GM12878 (cell line): ENCODE data around the gene PTPRN2.

ENCODE experiments used
- BCLAF1 ChIP-seq: fragments of 450-650 bp; IDR thresholded peaks from 2 replicates; pipeline ENCODE4 v1.6.1; 2017; ENCODE audit warnings: antibody characterized with exemption, mild to moderate bottlenecking, moderate library complexity
- EED ChIP-seq: sonication (generic); IDR thresholded peaks from 2 replicates; pipeline ENCODE4 v1.6.1; 2016; ENCODE audit warnings: antibody characterized with exemption, low read depth
- EGR1 ChIP-seq, 2 experiments: IDR thresholded peaks; 1 replicate in 1 of 2; 2 replicates in 1 of 2; pipeline ENCODE4 v1.6.1; 2011 to 2012; ENCODE audit warnings: low read depth in 2 of 2, low read length in 2 of 2, borderline replicate concordance in 1 of 2, mild to moderate bottlenecking in 1 of 2, moderate library complexity in 1 of 2
- EZH2 ChIP-seq: IDR thresholded peaks from 2 replicates; pipeline ENCODE4 v1.6.1; 2012; ENCODE audit warnings: low read depth, mild to moderate bottlenecking, control low read depth, inconsistent platforms, low read length, borderline replicate concordance; ENCODE audit not compliant: control insufficient read depth
- SP1 ChIP-seq: IDR thresholded peaks from one replicate; pipeline ENCODE4 v1.6.1; 2011; ENCODE audit warnings: low read depth, low read length
- TAF1 ChIP-seq: IDR thresholded peaks from 2 replicates; pipeline ENCODE4 v1.6.1; 2011; ENCODE audit warnings: mild to moderate bottlenecking, low read depth, low read length, borderline replicate concordance
- USF2 ChIP-seq: IDR thresholded peaks from 2 replicates; pipeline ENCODE4 v1.6.1; 2011; ENCODE audit warnings: low read depth, low read length, improper control_type of control experiment, borderline replicate concordance

DNA sequence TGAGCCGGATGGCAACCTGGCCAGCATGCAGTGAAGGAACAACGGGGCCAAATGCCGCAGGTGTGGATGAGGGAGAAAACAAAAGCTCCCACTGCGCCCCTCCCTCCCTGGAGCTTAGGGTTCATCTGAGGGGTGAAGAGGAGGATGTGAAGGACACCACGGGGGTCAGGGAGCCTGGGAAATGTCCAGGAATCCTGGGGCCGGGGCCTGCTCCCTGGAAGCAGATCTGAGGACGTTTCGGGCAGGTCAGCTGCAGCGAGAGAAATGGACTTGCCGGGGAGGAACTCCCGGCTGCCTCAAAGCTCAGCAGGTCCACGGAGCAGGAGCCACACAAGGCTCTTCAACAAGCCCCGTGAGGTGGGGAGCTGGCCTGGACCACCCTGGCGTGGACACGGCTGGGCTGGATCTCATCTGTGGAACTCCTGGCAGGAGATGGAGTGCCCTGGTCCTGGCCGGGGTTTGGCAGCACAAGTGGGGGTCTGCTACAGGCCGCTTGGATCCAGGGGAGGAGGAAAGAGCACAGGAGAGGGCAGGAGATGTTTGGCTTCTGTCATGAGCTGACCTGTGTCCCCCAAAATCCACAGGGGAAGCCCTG is 585.0 kb downstream of the PTPRN2 start:
- TF ChIP-seq BCLAF1 (no peak), SP1 (no peak), EZH2 (no peak), TAF1 (no peak), USF2 (no peak), EED (no peak), EGR1 (IDR thresholded peaks at IDR 0.05; ENCODE audit: borderline replicate concordance in 1 of 2, low read depth in 2 of 2, low read length in 2 of 2) (no peak)
